Tibial artery (tissue), 4 donors: ENCODE measurements around the gene VSX1.

Experiments
- DNase-seq, 2 donors: peaks; one replicate each; pipeline ENCODE4 v3.0.0-alpha.2; 2019
- H3K27ac ChIP-seq, 2 donors: fragments of 200-600 bp; sonication (generic) in 1 of 2; 1 replicate in 1 of 2; 2 replicates in 1 of 2; pipeline ENCODE4 v1.5.1; 2018 to 2019; ENCODE audit warnings: mild to moderate bottlenecking in 1 of 2
- H3K27me3 ChIP-seq, 2 donors: fragments of 200-600 bp; sonication (generic) in 1 of 2; one replicate each; pipeline versions ENCODE4 v1.5.1 to v1.6.0; 2016 to 2019
- H3K36me3 ChIP-seq, 3 donors: fragments of 200-600 bp; sonication (generic) in 2 of 3; one replicate each; pipeline ENCODE4 v1.5.1; 2016 to 2019; ENCODE audit warnings: mild to moderate bottlenecking in 2 of 3
- H3K4me1 ChIP-seq, 4 donors: fragments of 200-600 bp; sonication (generic) in 2 of 4; 1 replicate in 3 of 4; 2 replicates in 1 of 4; pipeline ENCODE4 v1.5.1; 2016 to 2019
- H3K4me3 ChIP-seq, 2 donors: fragments of 200-600 bp; sonication (generic) in 1 of 2; 1 replicate in 1 of 2; 2 replicates in 1 of 2; pipeline ENCODE4 v1.5.1; 2018 to 2019; ENCODE audit warnings: mild to moderate bottlenecking in 2 of 2
- H3K9me3 ChIP-seq, 3 donors: fragments of 200-600 bp; sonication (generic) in 1 of 3; one replicate each; pipeline ENCODE4 v1.5.1; 2016 to 2019
- CTCF ChIP-seq, 2 experiments: fragments of 200-600 bp in 1 of 2; fragments of 450-650 bp in 1 of 2; IDR thresholded peaks; one replicate each; pipeline ENCODE4 v1.5.1; 2017 to 2019; ENCODE audit warnings: antibody characterized with exemption in 2 of 2, mild to moderate bottlenecking in 1 of 2, moderate library complexity in 1 of 2
- intact Hi-C: fragments of 100-400 bp; cut with DNase I; formaldehyde crosslinking; loops from one replicate; pipeline ENCODE4 v1.15.0; 2023; ENCODE audit warnings: low total_unique reads

VSX1 gene

GRCh38 chr20:25046736-25047666 lies 34.9 kb downstream of the VSX1 start:
- H3K4me3 ChIP-seq, result no peak overlapping the region
- H3K27me3 ChIP-seq, result no peaks in the 10 kb centered on the region
- H3K4me1 ChIP-seq, result peaks cover 17 to 98% (median 92%) of the 10 kb centered on the region in 4 donors
- H3K36me3 ChIP-seq, result peaks cover 8 to 30% (median 16%) of the 10 kb centered on the region in 3 donors
- intact Hi-C loops, result no loop called here
- H3K27ac ChIP-seq, result peak overlapping the region; percentile 51 to 85
- H3K9me3 ChIP-seq, result no peaks in the 10 kb centered on the region
- no peak for TF ChIP-seq CTCF (IDR thresholded peaks at IDR 0.05)
- DNase-seq, result peak in 1 of 2 donors; percentile 61

GRCh38 chr20:25046181-25046641 lies 35.7 kb downstream of the VSX1 start:
- no peaks in the 10 kb centered on the region for H3K9me3 ChIP-seq
- intact Hi-C loops, result no loop called here
- H3K36me3 ChIP-seq, result peaks cover 8 to 30% (median 16%) of the 10 kb centered on the region in 3 donors
- H3K4me3 ChIP-seq, result no peak overlapping the region
- DNase-seq, result peak in 1 of 2 donors; percentile 68
- no peak for TF ChIP-seq CTCF (IDR thresholded peaks at IDR 0.05)
- peak overlapping the region; percentile 51 to 85 for H3K27ac ChIP-seq
- H3K27me3 ChIP-seq, result no peaks in the 10 kb centered on the region
- peaks cover 9 to 98% (median 90%) of the 10 kb centered on the region in 4 donors for H3K4me1 ChIP-seq

- peak in 1 of 2 donors; percentile 60 for DNase-seq
These were observed 36.6 kb downstream of the VSX1 start for GRCh38 chr20:25045343-25045712.

GRCh38 chr20:25044660-25045342 lies 37.1 kb downstream of the VSX1 start:
- DNase-seq, result peak in 1 of 2 donors; percentile 86
- no peak for TF ChIP-seq CTCF (IDR thresholded peaks at IDR 0.05)
- Histone ChIP-seq H3K4me1 (peaks cover 7 to 98% (median 90%) of the 10 kb centered on the region in 4 donors), H3K27me3 (no peaks in the 10 kb centered on the region), H3K27ac (peak overlapping the region; percentile 51 to 85), H3K9me3 (no peaks in the 10 kb centered on the region), H3K4me3 (no peak overlapping the region), H3K36me3 (peaks cover 8 to 30% (median 16%) of the 10 kb centered on the region in 3 donors)
- intact Hi-C loops, result no loop called here

More at GRCh38 chr20:25045343-25045712, 36.6 kb downstream of the VSX1 start:
- H3K27ac ChIP-seq, result peak overlapping the region; percentile 51 to 85
- H3K27me3 ChIP-seq, result no peaks in the 10 kb centered on the region
- peaks cover 8 to 30% (median 16%) of the 10 kb centered on the region in 3 donors for H3K36me3 ChIP-seq
- no peak for TF ChIP-seq CTCF (IDR thresholded peaks at IDR 0.05)
- no peaks in the 10 kb centered on the region for H3K9me3 ChIP-seq
- H3K4me1 ChIP-seq, result peaks cover 7 to 98% (median 90%) of the 10 kb centered on the region in 4 donors
- no peak overlapping the region for H3K4me3 ChIP-seq
- intact Hi-C loops, result no loop called here

- Histone ChIP-seq H3K4me3 (no peak overlapping the region), H3K27me3 (no peaks in the 10 kb centered on the region), H3K36me3 (peaks cover 8 to 30% (median 16%) of the 10 kb centered on the region in 3 donors), H3K9me3 (no peaks in the 10 kb centered on the region), H3K27ac (peak overlapping the region; percentile 51 to 85), H3K4me1 (peaks cover 7 to 98% (median 90%) of the 10 kb centered on the region in 4 donors)
- TF ChIP-seq CTCF (IDR thresholded peaks at IDR 0.05), result no peak
- intact Hi-C loops, result no loop called here
- no peak for DNase-seq
These were observed 37.7 kb downstream of the VSX1 start for GRCh38 chr20:25044261-25044560.
